GM18502 (cell line): ENCODE results near the gene CNIH2.
"Not testable (repeated sequence)": the region's sequence is repeated elsewhere in the genome, so short reads cannot be mapped to it uniquely, and the experiment has no call there.

ENCODE experiments used
- ATAC-seq: cut with Tn5 transposase; IDR thresholded peaks from one replicate; pipeline ENCODE4 v1.9.1; 2021; ENCODE audit warnings: mild to moderate bottlenecking; ENCODE audit not compliant: unreplicated experiment, poor library complexity

Gene CNIH2

DNA sequence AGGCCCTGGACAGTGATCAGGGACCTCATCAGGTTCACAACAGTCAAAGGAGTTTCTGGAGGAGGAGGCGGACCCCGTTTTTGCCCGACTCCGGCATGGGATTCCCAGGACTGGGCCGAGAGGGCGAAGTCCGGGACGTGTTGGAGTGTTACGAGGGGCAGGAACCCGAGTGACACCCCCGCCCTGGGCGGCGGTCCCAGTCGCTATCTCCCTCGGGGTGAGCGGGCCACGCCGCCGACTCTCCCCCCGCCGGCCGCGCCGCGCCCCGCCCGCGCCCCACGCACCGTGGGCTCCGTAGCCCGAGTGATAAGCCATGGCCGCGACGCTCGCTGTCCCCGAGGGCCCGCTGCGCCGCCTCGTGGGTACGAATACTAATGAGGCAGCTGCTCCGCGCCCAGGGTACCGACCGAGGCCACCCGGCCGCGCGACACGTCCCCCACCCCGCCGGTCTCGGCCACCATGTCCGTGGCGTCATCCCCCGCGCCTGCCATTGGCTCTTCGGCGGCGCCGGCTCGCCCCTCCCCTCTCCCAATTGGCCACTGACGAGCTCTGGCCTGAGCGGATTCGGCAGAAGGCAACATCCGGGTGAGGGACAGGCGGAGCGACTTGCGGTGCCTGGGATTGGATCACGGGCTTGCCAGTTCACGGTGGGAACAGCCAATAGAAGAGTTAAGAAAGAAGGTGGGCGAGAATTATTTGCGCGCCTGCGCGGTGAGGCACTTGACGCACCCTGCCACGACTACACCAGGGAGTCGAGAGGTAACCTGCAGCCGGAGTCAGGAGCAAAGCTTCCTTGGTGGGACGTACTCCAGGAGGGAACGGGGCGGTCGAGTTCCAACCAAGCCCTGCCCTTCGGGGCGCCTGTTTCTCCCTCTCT, 10.9 kb downstream of the CNIH2 start, which contains the start of gene YIF1A:
Gene YIF1A (minus strand): TSS at position 473 of the 877 bp plus-strand sequence. CDS start 158 bp downstream, at position 315.
- peak; percentile 87 for ATAC-seq

DNA sequence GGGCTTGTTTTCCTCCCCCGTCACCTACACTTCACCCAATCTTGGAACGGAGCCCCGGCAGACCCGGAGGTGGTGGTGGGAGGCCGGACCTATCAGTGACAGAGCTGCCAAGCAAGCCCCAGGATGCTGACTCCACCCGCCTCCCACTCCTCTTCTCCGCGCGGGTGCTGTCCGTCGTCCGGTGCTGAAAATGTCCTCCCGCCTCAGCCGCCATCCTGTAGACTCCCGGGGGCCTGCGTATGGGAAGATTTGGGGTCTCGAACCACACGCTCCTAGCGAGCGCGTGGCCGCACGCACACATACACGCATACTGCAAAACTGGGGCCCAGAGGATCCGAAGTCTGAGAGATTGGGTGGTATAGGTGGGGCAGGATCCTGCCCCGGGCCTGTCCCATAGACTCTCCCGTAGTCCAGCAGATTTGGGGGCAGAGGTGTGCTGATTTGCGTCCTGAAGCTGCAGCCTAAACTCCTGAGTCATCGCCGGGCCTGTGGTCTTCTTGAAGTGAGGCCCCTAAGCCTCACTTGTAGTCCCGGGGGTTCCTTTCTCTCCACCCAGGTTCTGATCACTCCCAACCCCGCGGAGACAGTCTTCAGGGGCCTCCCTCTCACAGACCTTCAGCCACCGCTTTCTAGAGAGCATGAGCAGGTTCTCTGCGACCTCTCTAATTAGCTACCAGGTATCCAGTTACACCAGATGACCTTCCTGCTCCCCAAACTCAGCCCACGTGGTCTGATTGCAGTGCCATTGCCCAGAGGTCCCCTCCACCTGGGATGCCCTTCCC, 11.8 kb downstream of the CNIH2 start:
- ATAC-seq: peak; percentile 36

DNA sequence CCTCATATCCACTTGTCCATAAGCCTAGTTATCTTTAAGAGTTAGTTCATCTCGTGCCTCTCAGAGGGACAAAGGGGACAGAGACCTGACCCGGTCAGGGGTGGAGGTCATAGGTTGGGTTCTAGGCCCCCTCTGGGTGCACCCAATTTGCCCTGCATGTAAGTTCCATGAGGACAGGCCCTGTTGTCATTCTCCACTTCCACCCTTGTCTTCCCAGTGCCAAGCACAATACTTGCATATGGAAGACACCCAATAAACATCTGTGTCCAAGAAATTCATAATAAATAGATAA, 12.3 kb downstream of the CNIH2 start:
- ATAC-seq: no peak

DNA sequence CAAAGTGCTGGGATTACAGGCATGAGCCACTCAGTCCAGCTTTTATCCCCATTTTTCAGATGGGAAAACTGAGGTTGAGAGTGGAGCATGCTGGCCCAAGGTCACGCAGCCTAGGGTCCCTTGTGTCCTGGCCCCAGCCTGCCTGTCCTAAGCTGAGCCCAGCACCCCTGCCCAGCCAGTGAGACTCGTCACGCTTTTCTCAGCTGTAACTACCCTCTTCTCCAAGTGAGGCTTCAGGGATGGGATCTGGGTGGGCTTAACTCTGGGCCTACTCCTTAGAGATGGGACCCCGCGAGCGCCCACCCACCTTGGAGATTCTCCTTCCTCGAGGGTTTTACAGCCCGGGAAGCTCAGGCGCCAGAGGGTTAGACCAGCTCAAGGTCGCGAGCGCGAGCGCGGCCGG, 13.3 kb downstream of the CNIH2 start:
- no peak for ATAC-seq

DNA sequence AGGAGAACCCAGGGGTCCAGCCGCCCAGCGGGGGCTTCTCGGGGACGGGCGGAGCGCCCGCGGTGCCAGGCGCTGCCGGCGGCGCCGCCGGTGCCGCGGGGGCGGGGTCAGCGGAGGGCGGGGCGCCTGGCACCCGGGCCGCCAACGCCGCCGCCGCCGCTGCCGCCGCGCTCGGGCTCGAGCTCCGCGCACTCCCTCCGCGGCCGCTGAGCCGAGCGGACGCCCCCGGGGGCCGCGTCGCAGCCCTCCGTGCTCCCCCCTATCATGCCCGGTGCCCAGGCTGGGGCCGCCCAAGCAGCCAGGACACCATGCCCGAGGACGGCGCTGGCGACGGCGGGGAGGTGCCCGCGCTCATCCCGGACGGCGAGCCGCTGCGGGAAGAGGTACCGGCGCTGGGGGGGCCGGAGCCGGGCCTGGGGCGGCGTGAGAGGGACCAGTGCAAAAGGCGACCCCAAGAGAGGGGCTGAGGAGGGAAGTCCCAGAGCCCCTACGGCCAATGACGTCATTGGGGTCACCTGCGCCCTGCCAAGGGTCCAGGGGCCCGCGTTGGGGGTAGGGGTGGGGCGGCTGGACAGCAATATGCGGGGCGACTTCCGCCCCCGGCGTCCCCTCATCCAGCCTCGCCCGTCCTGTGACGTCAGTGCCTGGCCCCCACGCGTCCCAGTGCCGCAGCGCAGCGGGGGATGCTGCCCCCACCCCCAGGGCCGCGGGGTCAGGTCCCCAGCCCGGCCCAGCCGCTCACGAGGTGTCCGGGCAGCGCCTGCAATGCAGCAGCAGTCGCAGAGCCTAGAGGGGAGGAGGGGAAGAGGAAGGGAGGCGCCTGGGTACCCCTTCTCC, 13.9 kb downstream of the CNIH2 start, which contains the start of gene TMEM151A:
Gene TMEM151A (plus strand): TSS at position 189 of the 837 bp plus-strand sequence. CDS start 120 bp downstream, at position 309.
- no peak for ATAC-seq

DNA sequence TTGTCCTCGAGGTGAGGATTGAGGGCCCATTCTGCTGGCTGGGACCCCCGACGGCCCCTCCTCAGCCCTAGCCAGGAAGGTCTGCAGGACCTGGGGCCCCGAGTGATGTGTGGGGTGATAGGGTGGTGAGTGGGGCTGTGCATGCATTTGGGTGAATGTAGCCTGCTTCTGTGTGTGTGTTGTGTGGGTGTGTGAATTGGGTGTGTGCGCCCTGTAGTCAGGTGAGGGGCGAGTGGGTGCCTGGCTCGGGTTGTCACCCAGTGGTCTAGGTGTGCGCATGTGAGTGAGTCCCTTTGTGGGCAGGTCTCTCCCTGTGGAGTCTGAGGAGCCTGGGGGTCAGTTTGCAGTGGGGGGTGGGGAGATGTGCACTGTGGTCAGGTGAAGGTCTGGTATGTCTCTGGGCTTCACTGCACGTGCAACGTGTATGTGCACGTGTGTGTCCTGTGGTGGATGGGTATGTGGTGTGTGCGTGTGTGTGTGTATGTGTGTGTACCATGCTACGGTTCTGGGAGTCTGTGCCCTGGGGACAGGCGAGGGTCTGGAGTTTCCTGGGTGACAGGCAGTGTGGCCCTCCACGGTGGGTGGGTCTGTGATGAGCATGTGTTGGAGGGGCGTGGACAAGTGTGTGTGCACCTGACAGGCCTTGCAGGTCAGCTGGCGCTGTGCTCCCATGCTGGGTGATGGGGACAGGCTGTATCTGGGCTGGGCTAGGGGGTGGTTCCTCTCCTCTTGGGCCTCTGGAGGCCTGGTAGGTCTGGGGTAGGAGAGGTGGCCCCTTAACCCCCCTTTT, 14.8 kb downstream of the CNIH2 start:
- ATAC-seq: no peak

DNA sequence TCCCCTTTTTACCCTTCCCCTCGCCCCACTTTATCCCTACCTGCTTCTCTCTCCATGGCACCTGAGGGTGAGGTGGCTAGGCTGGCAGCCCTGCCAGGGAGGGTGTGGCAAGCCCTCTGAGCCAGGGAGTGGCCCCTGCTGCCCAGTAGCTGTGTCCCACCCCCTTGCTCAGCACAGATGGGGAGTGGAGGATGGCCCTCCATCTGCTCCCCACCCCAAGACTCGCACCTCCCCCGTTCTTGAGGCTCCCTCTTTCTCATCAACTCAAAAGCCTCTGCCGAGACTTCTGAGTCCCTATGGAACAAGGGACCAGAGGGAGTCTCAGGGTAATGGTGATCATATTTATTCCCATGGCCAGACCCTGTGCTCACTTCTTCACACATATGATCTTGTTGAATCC, 15.4 kb downstream of the CNIH2 start:
- ATAC-seq: no peak

DNA sequence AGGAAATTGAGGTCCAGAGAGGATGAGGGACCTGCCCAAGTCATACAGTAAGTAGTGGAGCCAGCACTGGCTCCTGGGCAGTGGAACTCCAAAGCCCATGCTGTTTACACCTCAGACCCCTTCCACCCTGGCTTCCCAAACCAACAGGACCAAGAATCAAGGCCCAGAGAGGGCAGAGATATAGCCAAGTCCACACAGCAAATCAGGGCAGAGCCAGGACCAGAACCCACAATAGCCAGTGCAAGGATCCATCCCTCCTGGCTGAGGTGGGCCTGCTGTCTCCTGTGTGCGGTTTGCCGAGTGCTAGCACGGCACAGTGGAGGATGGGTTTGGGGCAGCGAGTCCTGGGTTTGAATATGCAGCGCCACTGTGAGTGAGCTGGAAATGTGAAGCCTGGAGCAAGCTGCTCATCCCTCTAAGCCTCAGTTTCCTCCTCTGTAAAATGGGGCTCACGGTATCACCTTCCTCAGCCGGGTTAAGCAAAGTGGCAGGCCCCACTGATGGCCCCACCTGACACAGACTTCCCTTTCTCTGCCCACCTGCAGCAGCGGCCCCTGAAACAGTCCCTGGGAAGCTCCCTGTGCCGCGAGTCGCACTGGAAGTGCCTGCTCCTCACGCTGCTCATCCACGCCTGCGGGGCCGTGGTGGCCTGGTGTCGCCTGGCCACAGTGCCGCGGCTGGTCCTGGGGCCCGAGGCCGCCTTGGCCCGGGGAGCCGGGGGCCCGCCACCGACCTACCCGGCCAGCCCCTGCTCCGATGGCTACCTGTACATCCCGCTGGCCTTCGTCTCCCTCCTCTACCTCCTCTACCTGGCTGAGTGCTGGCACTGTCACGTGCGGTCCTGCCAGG, 16.0 kb downstream of the CNIH2 start:
- ATAC-seq: no peak

DNA sequence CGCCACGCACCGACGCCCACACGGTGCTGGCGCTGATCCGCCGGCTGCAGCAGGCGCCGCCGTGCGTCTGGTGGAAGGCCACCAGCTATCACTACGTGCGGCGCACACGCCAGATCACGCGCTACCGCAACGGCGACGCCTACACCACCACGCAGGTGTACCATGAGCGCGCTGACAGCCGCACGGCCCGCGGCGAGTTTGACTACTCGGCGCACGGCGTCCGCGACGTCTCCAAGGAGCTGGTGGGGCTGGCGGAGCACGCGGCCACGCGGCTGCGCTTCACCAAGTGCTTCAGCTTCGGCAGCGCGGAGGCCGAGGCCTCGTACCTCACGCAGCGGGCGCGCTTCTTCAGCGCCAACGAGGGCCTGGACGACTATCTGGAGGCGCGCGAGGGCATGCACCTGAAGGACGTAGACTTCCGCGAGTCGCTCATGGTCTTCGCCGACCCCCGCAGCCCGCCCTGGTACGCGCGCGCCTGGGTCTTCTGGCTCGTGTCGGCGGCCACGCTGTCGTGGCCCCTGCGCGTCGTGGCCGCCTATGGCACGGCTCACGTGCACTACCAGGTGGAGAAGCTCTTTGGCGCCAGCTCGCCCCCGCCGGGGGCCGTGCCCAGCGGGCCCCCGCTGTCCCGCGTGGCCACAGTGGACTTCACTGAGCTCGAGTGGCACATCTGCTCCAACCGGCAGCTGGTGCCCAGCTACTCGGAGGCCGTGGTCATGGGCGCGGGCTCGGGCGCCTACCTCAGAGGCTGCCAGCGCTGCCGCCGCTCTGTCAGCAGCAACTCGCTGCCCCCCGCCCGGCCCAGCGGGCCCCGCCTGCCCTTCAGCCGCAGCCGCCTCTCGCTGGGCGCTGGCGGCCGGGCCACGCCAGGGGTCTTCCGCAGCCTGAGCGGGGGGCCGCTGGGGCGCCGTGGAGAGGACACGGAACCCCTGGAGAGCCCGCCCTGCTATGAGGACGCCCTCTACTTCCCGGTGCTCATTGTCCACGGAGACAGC, 16.9 kb downstream of the CNIH2 start:
- ATAC-seq: no peak

DNA sequence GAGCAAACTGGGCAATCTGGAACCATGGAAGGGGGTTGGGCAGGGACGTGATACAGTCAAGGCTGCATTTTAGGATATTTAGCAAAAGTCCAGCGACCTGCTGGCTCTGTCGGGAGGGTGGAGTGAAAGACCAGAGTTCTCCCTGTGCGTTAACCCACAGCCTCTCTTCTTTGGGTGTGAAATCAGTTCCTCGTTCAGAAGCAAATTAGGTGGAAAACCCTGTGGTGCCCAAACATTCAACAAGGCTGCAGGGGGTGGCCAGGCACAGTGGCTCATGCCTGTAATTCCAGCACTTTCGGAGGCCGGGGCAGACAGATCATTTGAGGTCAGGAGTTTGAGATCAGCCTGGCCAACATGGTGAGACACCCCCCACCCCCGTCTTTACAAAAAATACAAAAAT, 19.6 kb downstream of the CNIH2 start:
- ATAC-seq: no peak

DNA sequence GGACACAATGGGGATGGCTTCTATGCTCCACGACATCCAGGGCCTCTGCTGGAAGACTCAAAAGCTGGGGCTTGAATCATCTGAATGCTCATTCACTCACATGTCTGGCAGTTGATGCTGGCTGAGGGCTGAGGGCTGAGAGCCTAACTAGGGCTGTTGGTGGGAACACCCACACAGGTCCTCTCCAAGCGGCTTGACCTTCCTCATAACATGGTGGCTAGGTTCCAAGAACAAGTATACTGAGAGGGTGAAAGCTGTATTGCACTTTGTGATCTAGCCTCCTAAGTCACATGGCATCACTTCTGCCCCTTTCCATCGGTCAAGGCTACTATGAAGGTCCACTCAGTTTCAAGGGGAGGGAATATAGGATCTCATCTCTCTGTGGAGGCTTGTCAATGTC, 21.2 kb downstream of the CNIH2 start:
- no peak for ATAC-seq

DNA sequence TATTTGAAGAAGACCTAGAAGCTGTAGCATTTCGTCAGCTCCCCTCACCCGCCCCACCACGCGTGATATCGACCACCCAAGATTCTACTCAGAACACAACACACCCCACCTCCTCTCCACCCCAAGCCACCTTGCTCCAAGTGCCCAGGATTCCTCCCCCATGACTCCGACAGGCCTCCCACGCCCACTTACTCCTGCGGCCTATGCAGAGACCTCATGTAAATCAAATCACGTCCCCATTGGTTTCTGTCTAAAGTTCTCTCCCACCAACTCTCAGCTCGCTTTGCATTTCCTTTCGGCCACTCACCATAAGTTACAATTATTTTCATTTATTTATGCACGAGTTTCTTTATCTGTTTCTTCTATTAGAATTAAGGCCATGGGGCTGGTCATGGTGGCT, 24.7 kb downstream of the CNIH2 start:
- ATAC-seq: no peak

DNA sequence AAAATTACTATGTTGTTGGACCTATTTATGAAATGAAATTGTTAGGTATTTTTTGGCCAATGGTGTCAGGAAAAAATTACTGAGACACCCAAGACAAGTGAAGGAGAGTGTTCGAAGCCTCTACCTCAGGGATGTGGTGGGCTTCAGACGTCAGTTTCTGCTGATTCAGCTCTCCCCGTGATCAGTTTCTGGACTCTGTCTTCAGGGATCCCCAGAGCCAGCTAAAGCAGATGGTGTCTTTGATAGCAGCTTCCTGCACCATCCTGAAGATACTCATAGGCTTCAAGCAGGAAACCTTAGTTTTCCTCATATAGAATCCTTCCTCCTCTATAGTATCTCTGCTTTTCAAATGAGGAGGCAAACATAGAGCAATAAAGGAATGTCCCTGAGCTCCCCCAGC, 31.5 kb downstream of the CNIH2 start:
- no peak for ATAC-seq

DNA sequence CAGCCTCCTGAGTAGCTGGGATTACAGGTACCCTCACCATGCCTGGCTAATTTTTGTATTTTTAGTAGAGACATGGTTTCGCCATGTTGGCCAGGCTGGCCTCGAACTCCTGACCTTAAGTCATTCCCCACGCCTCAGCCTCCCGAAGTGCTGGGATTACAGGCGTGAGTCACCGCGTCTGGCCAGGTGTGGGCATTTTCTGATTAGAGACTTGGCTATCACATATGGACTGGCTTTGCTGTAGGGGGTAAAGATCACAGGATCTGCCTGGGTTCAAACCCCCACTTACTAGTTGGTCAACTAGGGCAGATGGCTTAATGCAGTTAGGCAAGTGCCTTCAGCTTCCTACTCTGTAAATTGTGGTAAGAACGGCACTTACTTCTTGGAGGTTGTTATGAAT, 32.3 kb downstream of the CNIH2 start:
- ATAC-seq: no peak

DNA sequence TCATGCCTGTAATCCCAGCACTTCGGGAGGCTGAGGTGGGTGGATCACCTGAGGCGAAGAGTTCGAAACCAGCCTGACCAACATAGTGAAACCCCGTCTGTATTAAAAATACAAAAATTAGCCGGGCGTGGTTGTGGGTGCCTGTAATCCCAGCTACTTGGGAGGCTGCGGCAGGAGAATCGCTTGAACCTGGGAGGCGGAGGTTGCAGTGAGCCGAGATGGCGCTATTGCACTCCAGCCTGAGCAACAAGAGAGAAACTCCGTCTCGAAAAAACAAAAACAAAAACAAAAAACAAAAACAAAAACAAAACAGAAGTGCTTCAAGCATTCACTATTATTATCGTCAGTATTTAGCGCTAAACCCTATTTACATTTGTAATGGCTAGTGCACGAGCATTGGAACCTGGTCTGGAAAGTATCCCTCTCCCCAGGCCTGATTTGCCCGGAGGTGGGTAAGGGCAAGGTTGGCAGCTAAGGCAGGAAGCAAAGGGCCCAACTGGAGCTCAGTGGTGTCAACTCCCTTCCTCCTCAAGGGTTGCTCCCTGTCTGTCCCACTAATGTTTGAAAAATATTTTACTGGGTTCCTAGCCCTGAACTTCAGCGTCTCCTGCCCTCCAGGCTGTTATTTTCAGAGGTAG, 32.9 kb downstream of the CNIH2 start:
- ATAC-seq: not testable (repeated sequence)

DNA sequence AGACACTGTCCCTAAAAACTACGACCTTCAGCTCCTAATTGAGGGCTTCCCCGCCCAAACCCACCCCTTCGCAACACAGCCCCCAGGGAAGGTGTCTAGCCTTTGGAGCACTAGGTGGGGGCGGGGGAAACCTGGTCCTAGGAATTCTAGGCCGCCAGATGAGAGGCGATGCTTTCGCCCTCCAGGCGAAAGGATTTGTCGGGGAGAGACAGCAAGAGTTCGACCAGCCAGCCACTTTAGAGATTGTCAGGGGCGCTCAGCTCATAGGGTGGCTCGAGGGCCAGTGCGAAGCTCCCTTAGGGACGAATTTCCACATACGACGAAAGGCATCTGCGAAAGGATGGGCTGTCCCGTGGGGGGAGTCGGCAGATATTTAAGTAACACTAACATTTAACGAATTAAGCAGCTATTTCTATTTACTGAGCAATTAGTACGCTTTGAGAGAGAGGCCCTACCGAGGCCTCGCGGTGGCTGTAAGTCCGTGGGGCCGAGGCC, 33.5 kb downstream of the CNIH2 start:
- no peak for ATAC-seq

DNA sequence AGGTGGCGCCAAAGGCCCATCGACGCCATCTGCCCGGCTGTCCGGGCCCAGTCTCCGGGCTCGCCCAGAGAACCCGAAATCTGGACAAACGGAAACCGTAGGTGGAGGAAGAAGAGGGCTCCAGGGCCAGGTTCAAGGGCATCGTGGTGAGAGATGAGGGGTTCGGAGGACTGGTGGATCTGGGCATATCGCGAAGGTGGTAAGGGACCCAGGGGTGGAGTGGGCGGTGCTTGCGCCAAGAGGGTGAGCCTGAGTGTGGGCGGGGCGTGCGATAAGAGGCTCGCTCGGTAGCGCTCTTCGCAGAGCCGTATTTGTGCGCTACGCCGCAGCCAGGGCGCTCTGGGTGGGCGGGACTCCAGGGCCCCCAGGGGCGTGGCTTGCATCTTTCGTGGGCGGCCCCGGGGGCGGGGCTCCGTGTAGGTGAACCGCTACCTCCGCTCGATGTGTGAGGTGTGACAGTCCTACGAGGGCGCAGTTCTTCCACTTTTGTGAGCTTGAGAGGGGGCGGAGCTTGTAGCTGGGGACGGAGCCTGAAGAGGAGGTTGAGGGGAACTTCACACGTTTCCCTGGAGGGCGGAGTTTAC, 34.1 kb downstream of the CNIH2 start:
- peak; percentile 76 for ATAC-seq
